CD4-positive, alpha-beta memory T cell (primary cell): ENCODE measurements around the gene ADAMTSL1. TPM values are rescaled to one million over a fixed set of nuclear protein-coding genes. Genes with fewer than 3 reads are reported as not detected.

Source experiments
- CTCF ChIA-PET: fragments of 350-600 bp; sonication (Branson Sonifier 250); formaldehyde crosslinking; loops from one replicate; lab custom pipeline; 2021; ENCODE audit warnings: inconsistent platforms; ENCODE audit not compliant: partially characterized antibody; lab: Charles Lee
- POLR2A ChIA-PET: fragments of 350-600 bp; sonication (Branson Sonifier 250); formaldehyde crosslinking; loops from one replicate; lab custom pipeline; 2021; ENCODE audit not compliant: partially characterized antibody; lab: Charles Lee
- DNase-seq, 5 donors: peaks; one replicate each; pipeline versions ENCODE4 v3.0.0 to v3.0.0-alpha.2; 2020 to 2022; ENCODE audit warnings: mixed read lengths in 1 of 5
- H3K27ac ChIP-seq: one replicate; pipeline ENCODE4 v1.7.0; 2013; ENCODE audit warnings: low read depth, low read length
- H3K27me3 ChIP-seq: 2 replicates; pipeline ENCODE4 v1.7.0; 2013; ENCODE audit warnings: mild to moderate bottlenecking, low read length, moderate library complexity; ENCODE audit not compliant: insufficient read depth
- H3K36me3 ChIP-seq: 2 replicates; pipeline ENCODE4 v1.7.0; 2013; ENCODE audit warnings: mild to moderate bottlenecking, low read length, moderate library complexity; ENCODE audit not compliant: insufficient read depth
- H3K4me1 ChIP-seq: 2 replicates; pipeline ENCODE4 v1.7.0; 2013; ENCODE audit warnings: mild to moderate bottlenecking, low read length, moderate library complexity; ENCODE audit not compliant: insufficient read depth
- H3K4me3 ChIP-seq, 2 donors: one replicate each; pipeline ENCODE4 v1.7.0; 2013; ENCODE audit warnings: low read length in 2 of 2, mild to moderate bottlenecking in 1 of 2
- H3K9me3 ChIP-seq, 2 donors: one replicate each; pipeline ENCODE4 v1.7.0; 2013; ENCODE audit warnings: low read length in 2 of 2, control low read depth in 1 of 2; ENCODE audit not compliant: control insufficient read depth in 1 of 2
- H3K27ac Mint-ChIP-seq, 7 donors: one replicate each; pipeline ENCODE4 v1.8.0; 2020 to 2021; ENCODE audit warnings: mixed read lengths in 7 of 7, mild to moderate bottlenecking in 6 of 7, inconsistent platforms in 3 of 7, moderate library complexity in 3 of 7
- H3K27me3 Mint-ChIP-seq, 2 donors: one replicate each; pipeline ENCODE4 v1.8.0; 2020 to 2021; ENCODE audit warnings: mixed read lengths in 2 of 2
- H3K36me3 Mint-ChIP-seq, 2 donors: one replicate each; pipeline ENCODE4 v1.8.0; 2020 to 2021; ENCODE audit warnings: mixed read lengths in 2 of 2, inconsistent platforms in 1 of 2, mild to moderate bottlenecking in 1 of 2
- H3K4me1 Mint-ChIP-seq, 4 donors: one replicate each; pipeline ENCODE4 v1.8.0; 2020 to 2021; ENCODE audit warnings: mixed read lengths in 4 of 4, mild to moderate bottlenecking in 1 of 4
- H3K4me3 Mint-ChIP-seq, 8 donors: one replicate each; pipeline ENCODE4 v1.8.0; 2020 to 2021; ENCODE audit warnings: mixed read lengths in 8 of 8, mild to moderate bottlenecking in 7 of 8, moderate library complexity in 6 of 8, inconsistent platforms in 3 of 8
- H3K9me3 Mint-ChIP-seq, 8 donors: one replicate each; pipeline ENCODE4 v1.8.0; 2020 to 2021; ENCODE audit warnings: mixed read lengths in 8 of 8, mild to moderate bottlenecking in 5 of 8, inconsistent platforms in 3 of 8, moderate library complexity in 1 of 8
- intact Hi-C: fragments of 100-400 bp; cut with micrococcal nuclease; formaldehyde crosslinking; loops from one replicate; pipeline ENCODE4 v1.15.1; 2023
- polyA plus RNA-seq, 2 donors: library from polyadenylated mRNA; unstranded; fragments of 300-500 nt; fragmentation: Illumina TruSeq; gene quantifications; one replicate each; pipeline ENCODE4 v1.2.3, GENCODE V29; 2021
- total RNA-seq, 2 experiments: library from RNA; stranded (reverse); gene quantifications; one replicate each; pipeline ENCODE4 v1.2.3, GENCODE V29; 2021

The ADAMTSL1 gene
- total and polyA plus RNA-seq, 4 experiments from 2014 or later: not detected

- H3K36me3 ChIP-seq: no peaks in the 10 kb centered on the region
- CTCF ChIA-PET: interaction anchor here (1.1 kb wide), 1 partner anchor 33 kb away, joined by 3 read pairs; no protein-coding TSS in a partner anchor
These were observed 302.0 kb downstream of the ADAMTSL1 start for GRCh38 chr9:18775930-18776329.

GRCh38 chr9:18776836-18777820 is 303.2 kb downstream of the ADAMTSL1 start:
- no peak for DNase-seq
- POLR2A ChIA-PET: no interaction called here

More at GRCh38 chr9:18775930-18776329, 302.0 kb downstream of the ADAMTSL1 start:
- Histone ChIP-seq H3K27me3 (no peaks in the 10 kb centered on the region), H3K4me3 (no peak overlapping the region), H3K27ac (no peak overlapping the region), H3K4me1 (no peaks in the 10 kb centered on the region), H3K9me3 (no peaks in the 10 kb centered on the region)
- intact Hi-C loops: no loop called here
- peaks cover 0 to 3% of the 10 kb centered on the region in 2 donors for H3K27me3 Mint-ChIP-seq
- H3K9me3 Mint-ChIP-seq: no peaks in the 10 kb centered on the region
- no peak for DNase-seq
- no peak overlapping the region for H3K4me3 Mint-ChIP-seq
- no peaks in the 10 kb centered on the region for H3K4me1 Mint-ChIP-seq
- H3K27ac Mint-ChIP-seq: no peak overlapping the region
- H3K36me3 Mint-ChIP-seq: no peaks in the 10 kb centered on the region
- POLR2A ChIA-PET: no interaction called here

GRCh38 chr9:18778147-18778546 is 304.2 kb downstream of the ADAMTSL1 start:
- Mint-ChIP-seq H3K36me3 (no peaks in the 10 kb centered on the region), H3K4me3 (no peak overlapping the region), H3K27ac (no peak overlapping the region), H3K27me3 (peaks cover 9 to 10% of the 10 kb centered on the region in 2 donors), H3K4me1 (no peaks in the 10 kb centered on the region), H3K9me3 (no peaks in the 10 kb centered on the region)
- ChIA-PET POLR2A (no interaction called here), CTCF (no interaction called here)
- DNase-seq: no peak
- Histone ChIP-seq H3K9me3 (no peaks in the 10 kb centered on the region), H3K4me3 (no peak overlapping the region), H3K27ac (no peak overlapping the region), H3K36me3 (no peaks in the 10 kb centered on the region), H3K4me1 (no peaks in the 10 kb centered on the region), H3K27me3 (no peaks in the 10 kb centered on the region)
- intact Hi-C loops: no loop called here

More at GRCh38 chr9:18776836-18777820, 303.2 kb downstream of the ADAMTSL1 start:
- H3K4me3 Mint-ChIP-seq: no peak overlapping the region
- H3K27me3 Mint-ChIP-seq: peaks cover 6% of the 10 kb centered on the region in 2 donors
- H3K9me3 Mint-ChIP-seq: no peaks in the 10 kb centered on the region
- no peak overlapping the region for H3K27ac Mint-ChIP-seq
- H3K4me1 Mint-ChIP-seq: no peaks in the 10 kb centered on the region
- no peaks in the 10 kb centered on the region for H3K36me3 Mint-ChIP-seq
- Histone ChIP-seq H3K27ac (no peak overlapping the region), H3K9me3 (no peaks in the 10 kb centered on the region), H3K36me3 (no peaks in the 10 kb centered on the region), H3K27me3 (no peaks in the 10 kb centered on the region), H3K4me1 (no peaks in the 10 kb centered on the region), H3K4me3 (no peak overlapping the region)
- CTCF ChIA-PET: interaction anchor here (1.1 kb wide), 1 partner anchor 34 kb away, joined by 3 read pairs; no protein-coding TSS in a partner anchor
- intact Hi-C loops: no loop called here

- Histone ChIP-seq H3K27ac (no peak overlapping the region), H3K27me3 (no peaks in the 10 kb centered on the region), H3K36me3 (no peaks in the 10 kb centered on the region), H3K9me3 (no peaks in the 10 kb centered on the region), H3K4me1 (no peaks in the 10 kb centered on the region), H3K4me3 (no peak overlapping the region)
- H3K9me3 Mint-ChIP-seq: no peaks in the 10 kb centered on the region
- H3K27ac Mint-ChIP-seq: no peak overlapping the region
- no peak overlapping the region for H3K4me3 Mint-ChIP-seq
- H3K27me3 Mint-ChIP-seq: peaks cover 9 to 10% of the 10 kb centered on the region in 2 donors
- no peak for DNase-seq
- POLR2A ChIA-PET: no interaction called here
- H3K4me1 Mint-ChIP-seq: no peaks in the 10 kb centered on the region
- no peaks in the 10 kb centered on the region for H3K36me3 Mint-ChIP-seq
- intact Hi-C loops: no loop called here
- CTCF ChIA-PET: no interaction called here
These were observed 304.9 kb downstream of the ADAMTSL1 start for GRCh38 chr9:18778846-18779245.

- no peak for DNase-seq
- ChIA-PET POLR2A (no interaction called here), CTCF (no interaction called here)
- peaks cover 7 to 10% of the 10 kb centered on the region in 2 donors for H3K27me3 Mint-ChIP-seq
- intact Hi-C loops: no loop called here
- no peak overlapping the region for H3K27ac ChIP-seq
- no peaks in the 10 kb centered on the region for H3K36me3 ChIP-seq
- no peak overlapping the region for H3K4me3 Mint-ChIP-seq
- no peaks in the 10 kb centered on the region for H3K4me1 ChIP-seq
- H3K9me3 Mint-ChIP-seq: no peaks in the 10 kb centered on the region
- H3K9me3 ChIP-seq: no peaks in the 10 kb centered on the region
- H3K4me3 ChIP-seq: no peak overlapping the region
- no peaks in the 10 kb centered on the region for H3K4me1 Mint-ChIP-seq
- no peaks in the 10 kb centered on the region for H3K27me3 ChIP-seq
- no peak overlapping the region for H3K27ac Mint-ChIP-seq
- H3K36me3 Mint-ChIP-seq: no peaks in the 10 kb centered on the region
These were observed 310.0 kb downstream of the ADAMTSL1 start for GRCh38 chr9:18783909-18784308.

- H3K27ac ChIP-seq: no peak overlapping the region
- H3K27ac Mint-ChIP-seq: no peak overlapping the region
- intact Hi-C loops: no loop called here
- ChIA-PET CTCF (interaction anchor here (1.5 kb wide), 1 partner anchor 9 kb away, joined by 4 read pairs; no protein-coding TSS in a partner anchor), POLR2A (no interaction called here)
- H3K4me1 Mint-ChIP-seq: no peaks in the 10 kb centered on the region
- no peaks in the 10 kb centered on the region for H3K36me3 Mint-ChIP-seq
- H3K4me3 Mint-ChIP-seq: no peak overlapping the region
- H3K9me3 Mint-ChIP-seq: peaks cover 0 to 2% (median 0%) of the 10 kb centered on the region in 8 donors
- DNase-seq: no peak
- H3K9me3 ChIP-seq: no peaks in the 10 kb centered on the region
- no peak overlapping the region for H3K4me3 ChIP-seq
- no peaks in the 10 kb centered on the region for H3K27me3 ChIP-seq
- peaks cover 7 to 10% of the 10 kb centered on the region in 2 donors for H3K27me3 Mint-ChIP-seq
- no peaks in the 10 kb centered on the region for H3K36me3 ChIP-seq
- H3K4me1 ChIP-seq: no peaks in the 10 kb centered on the region
These were observed 311.7 kb downstream of the ADAMTSL1 start for GRCh38 chr9:18785604-18786003.

- no peaks in the 10 kb centered on the region for H3K27me3 ChIP-seq
- H3K9me3 Mint-ChIP-seq: peaks cover 0 to 2% (median 0%) of the 10 kb centered on the region in 8 donors
- no peaks in the 10 kb centered on the region for H3K36me3 ChIP-seq
- H3K9me3 ChIP-seq: no peaks in the 10 kb centered on the region
- no peak for DNase-seq
- H3K4me3 Mint-ChIP-seq: no peak overlapping the region
- H3K27me3 Mint-ChIP-seq: peaks cover 7 to 10% of the 10 kb centered on the region in 2 donors
- H3K4me3 ChIP-seq: no peak overlapping the region
- ChIA-PET CTCF (interaction anchor here (0.6 to 1.5 kb wide), 2 partner anchors 8 to 987 kb away, joined by 3 to 4 read pairs; no protein-coding TSS in a partner anchor), POLR2A (no interaction called here)
- H3K27ac Mint-ChIP-seq: no peak overlapping the region
- H3K4me1 ChIP-seq: no peaks in the 10 kb centered on the region
- H3K36me3 Mint-ChIP-seq: no peaks in the 10 kb centered on the region
- intact Hi-C loops: no loop called here
- no peak overlapping the region for H3K27ac ChIP-seq
- no peaks in the 10 kb centered on the region for H3K4me1 Mint-ChIP-seq
These were observed 312.2 kb downstream of the ADAMTSL1 start for GRCh38 chr9:18786196-18786595.
